Fibroblast of lung (primary cell): ENCODE measurements around the gene UBL5. TPM values are rescaled to one million over a fixed set of nuclear protein-coding genes. Genes with fewer than 3 reads are reported as not detected.

Experiments used
- DNase-seq, 2 donors: peaks; one replicate each; pipeline versions ENCODE4 v3.0.0 to v3.0.0-alpha.2; 2010; ENCODE audit warnings: low read depth in 2 of 2
- H2AFZ ChIP-seq: 2 replicates; pipeline ENCODE4 v1.5.1; 2012; ENCODE audit warnings: low read length, control low read depth, inconsistent platforms
- H3K27ac ChIP-seq: 2 replicates; pipeline ENCODE4 v1.5.1; 2011; ENCODE audit warnings: low read length, control low read depth; ENCODE audit not compliant: insufficient read depth
- H3K27me3 ChIP-seq: 2 replicates; pipeline ENCODE4 v1.5.1; 2011; ENCODE audit warnings: mild to moderate bottlenecking, low read length; ENCODE audit not compliant: control insufficient read depth, insufficient read depth
- H3K36me3 ChIP-seq: 2 replicates; pipeline ENCODE4 v1.5.1; 2011; ENCODE audit warnings: low read length; ENCODE audit not compliant: control insufficient read depth, insufficient read depth
- H3K4me1 ChIP-seq: 2 replicates; pipeline ENCODE4 v1.5.1; 2011; ENCODE audit warnings: low read length; ENCODE audit not compliant: control insufficient read depth, insufficient read depth; ENCODE audit errors: extremely low read depth
- H3K4me2 ChIP-seq: 2 replicates; pipeline ENCODE4 v1.5.1; 2011; ENCODE audit warnings: low read length, control low read depth; ENCODE audit not compliant: insufficient read depth; ENCODE audit errors: extremely low read depth
- H3K4me3 ChIP-seq, 4 experiments: fragments of 200-600 bp in 1 of 4; sonication (generic) in 1 of 4; replicated peaks in 1 of 4; 2 replicates each; pipeline ENCODE4 v1.5.1; 2011 to 2016; ENCODE audit warnings: low read length in 4 of 4, low read depth in 3 of 4, mild to moderate bottlenecking in 3 of 4, control low read depth in 2 of 4, inconsistent platforms in 1 of 4, mixed read lengths in 1 of 4; ENCODE audit not compliant: insufficient read depth in 1 of 4; ENCODE audit errors: control extremely low read depth in 1 of 4
- H3K79me2 ChIP-seq: 2 replicates; pipeline ENCODE4 v1.5.1; 2012; ENCODE audit warnings: mild to moderate bottlenecking, low read length, inconsistent platforms; ENCODE audit not compliant: control insufficient read depth, insufficient read depth
- H3K9ac ChIP-seq: 2 replicates; pipeline ENCODE4 v1.5.1; 2011; ENCODE audit warnings: mild to moderate bottlenecking, low read length, control low read depth; ENCODE audit not compliant: insufficient read depth
- H3K9me3 ChIP-seq: 2 replicates; pipeline ENCODE4 v1.5.1; 2012; ENCODE audit warnings: low read depth, low read length; ENCODE audit not compliant: control insufficient read depth, insufficient read depth
- H4K20me1 ChIP-seq: 2 replicates; pipeline ENCODE4 v1.5.1; 2011; ENCODE audit warnings: low read length; ENCODE audit not compliant: control insufficient read depth, insufficient read depth; ENCODE audit errors: extremely low read depth
- EZH2 ChIP-seq: IDR thresholded peaks from 2 replicates; pipeline ENCODE4 v1.5.1; 2012; ENCODE audit warnings: low read length, control low read depth, mild to moderate bottlenecking; ENCODE audit errors: missing control alignments
- polyA plus RNA-seq, 2 donors: library from polyadenylated mRNA; depleted of rRNA in 1 of 2; stranded (reverse) in 1 of 2; unstranded in 1 of 2; fragments of >200 nt; gene quantifications; 2 replicates each; pipeline ENCODE4 v1.2.1, GENCODE V29; 2011 to 2012; ENCODE audit warnings: missing spikeins in 1 of 2
- total RNA-seq: library from RNA; depleted of rRNA; stranded (reverse); fragments of >200 nt; gene quantifications from 2 replicates; pipeline ENCODE4 v1.2.1, GENCODE V29; 2014
- TF ChIP-seq, protein P1 (sequence below), 2 donors: IDR thresholded peaks in 1 of 2; conservative IDR thresholded peaks in 1 of 2; 1 replicate in 1 of 2; 2 replicates in 1 of 2; pipeline ENCODE4 v1.5.1; 2011 to 2012; ENCODE audit warnings: low read length in 2 of 2, control low read depth in 1 of 2, inconsistent platforms in 1 of 2, low read depth in 1 of 2, mild to moderate bottlenecking in 1 of 2

UBL5 gene
- total and polyA plus RNA-seq, 2 donors (not counting 1 experiment from before 2014, with no cell fraction given): 154 to 1,038 TPM

DNA sequence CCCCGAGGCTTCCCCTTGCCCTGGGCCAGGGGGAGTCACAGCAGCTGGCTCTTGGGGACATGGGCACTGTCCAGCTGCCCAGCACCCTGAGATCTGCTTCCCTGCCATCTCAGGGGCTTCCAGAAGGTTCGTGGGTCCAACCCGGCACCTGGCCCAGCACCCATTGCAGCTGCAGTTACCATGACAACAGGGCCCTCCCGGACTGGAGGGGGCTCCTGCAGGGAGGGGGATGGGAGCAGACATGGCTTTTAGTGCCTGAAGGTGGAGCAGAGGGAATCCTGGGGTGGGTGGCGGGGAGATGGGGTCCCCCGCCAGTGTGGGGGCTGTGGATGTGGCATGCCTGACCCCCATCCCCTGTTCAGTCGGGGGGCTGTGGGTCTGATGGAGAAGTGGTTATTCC is 22.1 kb downstream of the UBL5 start:
- peaks cover 8% of the 10 kb centered on the region for H3K4me1 ChIP-seq
- no peak for TF ChIP-seq EZH2
- TF ChIP-seq, protein P1, sequence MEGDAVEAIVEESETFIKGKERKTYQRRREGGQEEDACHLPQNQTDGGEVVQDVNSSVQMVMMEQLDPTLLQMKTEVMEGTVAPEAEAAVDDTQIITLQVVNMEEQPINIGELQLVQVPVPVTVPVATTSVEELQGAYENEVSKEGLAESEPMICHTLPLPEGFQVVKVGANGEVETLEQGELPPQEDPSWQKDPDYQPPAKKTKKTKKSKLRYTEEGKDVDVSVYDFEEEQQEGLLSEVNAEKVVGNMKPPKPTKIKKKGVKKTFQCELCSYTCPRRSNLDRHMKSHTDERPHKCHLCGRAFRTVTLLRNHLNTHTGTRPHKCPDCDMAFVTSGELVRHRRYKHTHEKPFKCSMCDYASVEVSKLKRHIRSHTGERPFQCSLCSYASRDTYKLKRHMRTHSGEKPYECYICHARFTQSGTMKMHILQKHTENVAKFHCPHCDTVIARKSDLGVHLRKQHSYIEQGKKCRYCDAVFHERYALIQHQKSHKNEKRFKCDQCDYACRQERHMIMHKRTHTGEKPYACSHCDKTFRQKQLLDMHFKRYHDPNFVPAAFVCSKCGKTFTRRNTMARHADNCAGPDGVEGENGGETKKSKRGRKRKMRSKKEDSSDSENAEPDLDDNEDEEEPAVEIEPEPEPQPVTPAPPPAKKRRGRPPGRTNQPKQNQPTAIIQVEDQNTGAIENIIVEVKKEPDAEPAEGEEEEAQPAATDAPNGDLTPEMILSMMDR (conservative IDR thresholded peaks at IDR 0.05 in 1 of 2, IDR thresholded peaks at IDR 0.05 in 1 of 2; ENCODE audit: low read depth in 1 of 2, low read length in 2 of 2): no peak
- no peak overlapping the region for H3K4me3 ChIP-seq
- peaks cover 1% of the 10 kb centered on the region for H3K79me2 ChIP-seq
- H3K4me2 ChIP-seq: no peak overlapping the region
- no peaks in the 10 kb centered on the region for H3K9me3 ChIP-seq
- H2AFZ ChIP-seq: no peak overlapping the region
- peaks cover 10% of the 10 kb centered on the region for H3K36me3 ChIP-seq
- no peak overlapping the region for H3K9ac ChIP-seq
- no peak for DNase-seq
- H3K27me3 ChIP-seq: no peaks in the 10 kb centered on the region
- no peaks in the 10 kb centered on the region for H4K20me1 ChIP-seq
- no peak overlapping the region for H3K27ac ChIP-seq

- no peak for DNase-seq
- H3K27ac ChIP-seq: no peak overlapping the region
- TF ChIP-seq, protein P1 (conservative IDR thresholded peaks at IDR 0.05 in 1 of 2, IDR thresholded peaks at IDR 0.05 in 1 of 2; ENCODE audit: low read depth in 1 of 2, low read length in 2 of 2): no peak
- no peak for TF ChIP-seq EZH2
- H3K4me3 ChIP-seq: no peak overlapping the region
- H3K27me3 ChIP-seq: no peaks in the 10 kb centered on the region
- H4K20me1 ChIP-seq: no peaks in the 10 kb centered on the region
- no peaks in the 10 kb centered on the region for H3K9me3 ChIP-seq
- H3K4me1 ChIP-seq: peaks cover 8% of the 10 kb centered on the region
- no peak overlapping the region for H3K9ac ChIP-seq
- peaks cover 1% of the 10 kb centered on the region for H3K79me2 ChIP-seq
- no peak overlapping the region for H3K4me2 ChIP-seq
- peaks cover 10% of the 10 kb centered on the region for H3K36me3 ChIP-seq
- no peak overlapping the region for H2AFZ ChIP-seq
These were observed 22.7 kb downstream of the UBL5 start for GRCh38 chr19:9850235-9850959.

GRCh38 chr19:9854282-9854846 is 26.6 kb downstream of the UBL5 start:
- Histone ChIP-seq H4K20me1 (no peaks in the 10 kb centered on the region), H3K9me3 (no peaks in the 10 kb centered on the region), H3K4me3 (no peak overlapping the region), H3K36me3 (peaks cover 1% of the 10 kb centered on the region), H3K4me2 (no peak overlapping the region), H3K27ac (no peak overlapping the region), H2AFZ (no peak overlapping the region), H3K79me2 (no peaks in the 10 kb centered on the region), H3K4me1 (no peaks in the 10 kb centered on the region), H3K9ac (no peak overlapping the region), H3K27me3 (no peaks in the 10 kb centered on the region)
- DNase-seq: no peak
- TF ChIP-seq EZH2: no peak
